SW 1271 (cell line): ENCODE results near the gene CRB2.
A peak's percentile ranks its signal among the peaks of the same experiment; 100 is the strongest.

Experiments
- DNase-seq, 2 experiments: peaks; one replicate each; lab custom pipeline; 2025; lab: John Stamatoyannopoulos, UW

Gene CRB2

DNA sequence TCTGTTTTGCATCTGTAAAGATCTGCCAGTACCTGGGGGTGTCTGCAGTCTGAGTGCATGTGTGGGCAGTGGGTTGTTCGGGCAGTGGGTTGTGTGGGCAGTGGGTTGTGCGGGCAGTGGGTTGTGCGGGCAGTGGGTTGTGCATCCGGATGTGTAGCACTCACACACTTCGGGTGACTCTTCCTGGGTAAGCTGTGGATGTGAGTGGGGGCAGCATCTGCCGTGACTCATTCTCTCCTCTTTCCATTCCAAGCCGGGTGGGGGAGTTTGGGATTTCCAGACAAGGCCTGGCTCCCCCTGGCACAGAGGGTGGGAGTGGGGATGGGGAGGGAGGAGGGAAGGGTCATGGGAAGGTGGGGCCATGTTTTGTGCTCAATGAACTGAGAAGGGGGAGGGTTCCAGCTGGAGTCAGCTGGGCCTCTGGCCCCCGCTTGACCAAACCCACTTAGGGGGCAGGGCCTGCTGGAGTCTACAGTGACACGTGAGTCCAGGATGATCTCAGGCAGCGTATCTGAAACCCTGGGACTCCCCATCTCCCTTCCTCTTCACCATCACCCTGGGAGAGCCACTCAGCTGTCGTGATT, 8.3 kb downstream of the CRB2 start:
- no peak for DNase-seq

DNA sequence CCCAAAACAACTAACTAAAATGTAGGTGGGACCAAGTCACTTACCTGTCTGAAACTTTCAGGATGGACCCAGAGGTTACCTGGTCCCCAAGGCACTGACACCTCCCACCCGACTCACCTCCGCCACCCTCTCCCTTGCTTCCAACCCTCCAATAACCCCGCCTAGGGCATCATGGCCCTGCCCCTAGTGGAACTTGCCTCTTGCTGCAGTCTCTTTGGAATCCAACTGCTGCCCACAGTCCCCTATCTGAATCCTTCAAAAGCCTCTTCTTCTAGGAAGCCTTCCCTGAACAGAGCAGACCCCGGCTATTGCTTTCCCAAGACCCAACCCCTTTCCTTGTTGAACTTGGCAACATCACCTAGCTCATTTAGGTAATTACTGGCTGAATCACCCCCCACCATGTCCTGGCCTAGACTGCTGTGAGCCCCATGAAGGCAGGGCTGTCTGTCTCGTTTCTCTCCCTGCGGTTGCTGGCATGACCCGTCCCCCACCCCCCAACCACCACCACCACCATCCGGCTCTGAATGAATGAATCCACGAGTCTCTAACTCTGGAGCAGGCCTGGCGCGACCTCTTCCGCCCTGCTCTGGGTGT, 9.4 kb downstream of the CRB2 start:
- peak in 1 of 2 experiments; percentile 31 for DNase-seq

DNA sequence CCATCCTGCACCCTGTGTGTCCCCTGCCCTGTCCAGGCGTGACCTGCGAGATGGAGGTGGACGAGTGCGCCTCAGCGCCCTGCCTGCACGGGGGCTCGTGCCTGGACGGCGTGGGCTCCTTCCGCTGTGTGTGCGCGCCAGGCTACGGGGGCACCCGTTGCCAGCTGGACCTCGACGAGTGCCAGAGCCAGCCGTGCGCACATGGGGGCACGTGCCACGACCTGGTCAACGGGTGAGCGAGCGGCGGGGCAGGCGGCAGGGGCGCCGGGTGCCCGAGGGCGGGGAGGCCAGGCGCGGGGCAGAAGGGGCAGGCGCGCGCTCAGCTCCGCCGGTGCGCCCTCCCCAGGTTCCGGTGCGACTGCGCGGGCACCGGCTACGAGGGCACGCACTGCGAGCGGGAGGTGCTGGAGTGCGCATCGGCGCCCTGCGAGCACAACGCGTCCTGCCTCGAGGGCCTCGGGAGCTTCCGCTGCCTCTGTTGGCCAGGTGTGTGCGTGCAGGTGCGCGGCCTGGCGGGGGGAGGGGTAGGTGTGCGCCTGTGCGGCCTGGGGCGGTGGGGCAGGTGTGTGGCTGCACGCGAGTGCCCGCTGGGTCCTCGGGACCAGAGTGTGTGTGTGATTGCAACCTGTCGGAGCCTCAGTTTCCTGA, 10.0 kb downstream of the CRB2 start:
- no peak for DNase-seq

GRCh38 chr9:123368023-123368422, 12.0 kb downstream of the CRB2 start:
- DNase-seq, result no peak

GRCh38 chr9:123368536-123369153, 12.6 kb downstream of the CRB2 start:
- no peak for DNase-seq

DNA sequence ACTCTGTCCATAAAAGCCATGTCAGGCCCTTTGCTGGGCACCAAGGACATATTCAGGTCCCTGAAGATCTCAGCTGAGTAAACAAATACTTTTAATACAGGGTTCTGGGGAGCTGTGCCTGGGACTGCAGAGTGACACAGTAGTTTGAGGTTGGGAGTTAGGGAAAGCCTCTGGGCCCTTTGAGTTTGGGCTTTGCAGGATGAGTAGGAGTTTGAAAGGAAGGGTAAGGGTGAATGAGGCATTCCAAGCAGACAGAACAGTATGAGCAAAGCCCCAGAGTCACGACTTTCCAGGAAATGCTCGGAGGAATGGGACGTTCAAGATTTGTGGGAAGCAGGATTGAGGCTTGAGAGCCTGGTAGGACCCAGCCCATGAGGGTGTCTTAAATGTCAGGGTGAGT, 13.3 kb downstream of the CRB2 start:
- DNase-seq, result no peak

- no peak for DNase-seq
These were observed 14.1 kb downstream of the CRB2 start for GRCh38 chr9:123370108-123370507.

DNA sequence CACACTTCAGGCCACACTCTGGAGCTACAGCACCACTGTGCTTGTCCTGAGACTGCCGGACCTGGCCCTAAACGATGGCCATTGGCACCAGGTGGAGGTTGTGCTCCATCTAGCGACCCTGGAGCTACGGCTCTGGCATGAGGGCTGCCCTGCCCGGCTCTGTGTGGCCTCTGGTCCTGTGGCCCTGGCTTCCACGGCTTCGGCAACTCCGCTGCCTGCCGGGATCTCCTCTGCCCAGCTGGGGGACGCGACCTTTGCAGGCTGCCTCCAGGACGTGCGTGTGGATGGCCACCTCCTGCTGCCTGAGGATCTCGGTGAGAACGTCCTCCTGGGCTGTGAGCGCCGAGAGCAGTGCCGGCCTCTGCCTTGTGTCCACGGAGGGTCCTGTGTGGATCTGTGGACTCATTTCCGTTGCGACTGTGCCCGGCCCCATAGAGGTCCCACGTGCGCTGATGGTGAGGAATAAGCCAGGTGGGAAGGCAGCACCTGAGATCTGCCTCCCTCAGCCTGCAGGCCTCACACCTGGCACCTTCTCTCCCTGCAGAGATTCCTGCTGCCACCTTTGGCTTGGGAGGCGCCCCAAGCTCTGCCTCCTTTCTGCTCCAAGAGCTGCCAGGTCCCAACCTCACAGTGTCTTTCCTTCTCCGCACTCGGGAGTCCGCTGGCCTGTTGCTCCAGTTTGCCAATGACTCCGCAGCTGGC, 14.7 kb downstream of the CRB2 start:
- DNase-seq, result no peak

GRCh38 chr9:123371228-123371584, 15.2 kb downstream of the CRB2 start:
- DNase-seq, result no peak

GRCh38 chr9:123371805-123372590, 16.0 kb downstream of the CRB2 start:
- no peak for DNase-seq

DNA sequence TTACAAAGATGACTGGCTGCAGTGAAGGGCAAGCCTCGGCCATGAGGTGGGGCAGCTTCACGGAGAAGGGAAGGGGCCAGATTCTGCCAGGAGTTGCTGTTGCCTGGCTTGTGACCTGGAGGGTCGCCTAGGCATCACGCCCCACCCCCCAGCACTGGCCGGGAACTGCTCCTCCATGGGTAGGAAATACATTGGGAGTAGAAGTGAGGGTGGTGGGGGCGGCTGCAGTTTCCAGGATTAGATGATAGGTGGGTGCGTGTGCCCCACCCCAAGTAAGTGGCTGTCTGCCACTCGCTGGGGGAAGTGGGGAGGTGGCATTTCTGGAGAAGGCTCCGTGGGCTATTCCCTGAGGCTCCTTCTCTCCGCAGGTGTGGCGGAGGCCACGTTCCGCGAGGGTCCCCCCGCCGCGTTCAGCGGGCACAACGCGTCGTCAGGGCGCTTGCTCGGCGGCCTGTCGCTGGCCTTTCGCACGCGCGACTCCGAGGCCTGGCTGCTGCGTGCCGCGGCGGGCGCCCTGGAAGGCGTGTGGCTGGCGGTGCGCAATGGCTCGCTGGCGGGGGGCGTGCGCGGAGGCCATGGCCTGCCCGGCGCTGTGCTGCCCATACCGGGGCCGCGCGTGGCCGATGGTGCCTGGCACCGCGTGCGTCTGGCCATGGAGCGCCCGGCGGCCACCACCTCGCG, 16.9 kb downstream of the CRB2 start:
- no peak for DNase-seq

GRCh38 chr9:123373447-123373923, 17.5 kb downstream of the CRB2 start:
- DNase-seq, result no peak

DNA sequence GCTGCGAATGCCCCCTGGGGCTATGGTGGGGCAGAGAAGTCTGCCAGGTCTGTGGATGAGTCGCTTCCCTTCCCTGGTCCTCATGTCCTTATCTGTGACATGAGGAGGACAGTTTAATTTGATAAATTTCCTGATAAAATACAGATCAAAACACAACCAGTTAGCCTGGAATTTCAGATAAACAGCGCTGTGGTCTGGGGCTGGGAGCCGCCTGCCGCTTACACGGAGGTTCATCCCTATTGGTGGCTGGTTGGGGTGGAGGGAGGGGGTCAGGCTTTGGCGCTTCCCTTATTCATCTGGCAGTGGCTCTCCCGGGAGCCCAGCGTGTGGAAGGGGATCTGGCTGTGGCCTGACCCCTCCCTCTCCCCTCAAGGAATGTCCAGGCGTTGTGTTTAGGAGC, 17.9 kb downstream of the CRB2 start:
- no peak for DNase-seq

GRCh38 chr9:123375469-123376132, 19.6 kb downstream of the CRB2 start:
- DNase-seq, result no peak

DNA sequence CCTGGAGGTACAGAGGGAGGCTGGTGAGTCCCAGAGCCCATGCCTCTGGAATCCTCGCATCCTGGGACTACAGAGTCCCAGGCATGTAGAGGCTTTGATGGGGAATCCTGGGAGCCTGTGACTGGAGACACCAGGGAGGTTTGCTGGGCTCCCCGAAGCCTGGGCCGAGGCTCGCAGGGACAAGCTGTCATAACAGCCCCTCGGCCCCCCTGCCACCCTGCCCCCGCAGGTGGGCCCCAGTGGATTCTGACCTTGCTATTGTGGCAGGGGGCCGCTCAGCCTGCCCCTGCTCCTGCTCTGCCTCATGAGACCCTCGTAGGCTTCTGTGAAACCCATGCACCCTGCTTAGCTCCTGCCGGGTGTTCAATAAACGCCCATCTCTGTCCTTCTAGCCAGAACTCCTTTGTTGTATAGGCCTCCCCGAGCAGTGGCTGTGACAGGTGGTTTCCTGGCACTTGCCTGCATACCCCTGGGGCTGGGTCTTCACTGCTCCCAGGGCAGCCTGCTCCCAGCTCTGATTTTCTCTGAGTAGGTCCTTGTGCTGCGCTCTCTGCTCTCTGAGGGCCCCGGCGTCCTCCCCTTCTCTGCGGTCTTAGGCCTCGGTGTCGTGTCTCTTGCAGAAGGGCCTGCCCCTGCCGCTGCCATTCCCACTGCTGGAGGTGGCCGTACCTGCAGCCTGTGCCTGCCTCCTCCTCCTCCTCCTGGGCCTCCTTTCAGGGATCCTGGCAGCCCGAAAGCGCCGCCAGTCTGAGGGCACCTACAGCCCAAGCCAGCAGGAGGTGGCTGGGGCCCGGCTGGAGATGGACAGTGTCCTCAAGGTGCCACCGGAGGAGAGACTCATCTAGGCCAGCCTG, 20.4 kb downstream of the CRB2 start:
- DNase-seq, result no peak

DNA sequence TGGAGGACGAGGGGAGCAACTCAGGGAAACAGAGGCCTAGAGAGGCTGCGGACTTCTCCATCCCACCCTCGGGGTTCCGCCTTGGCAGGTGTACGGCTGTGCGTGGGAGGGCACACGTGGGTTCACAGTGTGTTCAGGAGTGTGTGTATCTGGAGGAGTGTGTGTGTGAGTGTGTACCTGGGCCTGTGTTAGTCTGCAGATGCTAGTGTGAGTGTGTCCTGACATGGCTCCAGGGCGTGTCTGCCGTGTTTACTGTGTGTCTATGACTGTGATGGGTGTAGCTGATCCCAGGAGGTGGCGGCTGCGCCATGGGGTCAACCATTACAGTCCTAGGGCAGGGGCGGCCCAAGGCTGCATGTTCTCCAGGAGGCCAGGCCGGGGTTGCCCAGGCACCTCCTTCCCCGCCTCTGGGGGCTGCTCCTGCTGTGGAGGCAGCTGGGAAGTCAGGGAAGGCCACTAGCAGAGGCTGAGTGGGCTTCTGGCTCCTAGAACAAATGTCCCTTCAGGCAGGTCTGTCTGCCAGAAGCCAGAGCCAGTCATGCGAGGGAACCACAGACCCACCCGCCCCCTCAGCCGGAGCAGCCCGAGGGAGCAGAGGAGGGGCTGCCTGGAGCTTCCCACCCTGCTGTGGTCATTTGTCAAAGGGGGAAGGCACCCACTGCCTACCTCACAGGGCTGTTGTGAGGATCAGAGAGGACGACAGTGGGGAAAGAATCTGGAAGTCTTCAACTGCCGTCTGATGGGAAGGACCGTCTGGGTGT, 21.4 kb downstream of the CRB2 start:
- no peak for DNase-seq

DNA sequence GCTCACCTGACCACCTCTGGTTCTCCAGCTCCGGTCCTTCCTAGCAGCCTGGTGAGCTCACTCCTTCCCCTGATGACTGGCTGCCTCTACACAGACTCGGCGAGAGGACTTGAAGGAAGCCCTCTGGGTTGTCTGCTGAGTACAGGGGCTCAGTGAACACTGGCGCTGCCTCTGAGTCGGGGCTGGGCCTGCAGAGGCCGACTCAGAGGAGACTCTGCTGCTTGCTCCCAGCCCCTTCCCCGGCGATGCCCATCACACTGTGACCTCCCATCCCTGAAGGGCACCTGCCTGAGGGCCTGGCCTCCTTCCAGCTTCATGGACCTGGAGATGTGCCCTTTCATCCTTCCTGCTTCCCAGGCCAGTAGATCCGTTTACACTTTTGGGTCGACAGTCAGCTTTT, 22.0 kb downstream of the CRB2 start:
- DNase-seq, result no peak

- no peak for DNase-seq
These were observed 23.1 kb downstream of the CRB2 start for GRCh38 chr9:123378956-123379660.
